ENCODE data around the gene OIP5. TPM values are rescaled to one million over a fixed set of nuclear protein-coding genes. Genes with fewer than 3 reads are reported as not detected.

The OIP5 gene
- total and polyA plus RNA-seq, 2 of the 13 experiments (the other 11 are each of a cell fraction or from before 2014, with no cell fraction given) = 10.7 to 38.0 TPM

GRCh38 chr15:41278319-41278718, 54.1 kb downstream of the OIP5 start:
- peaks cover 41% of the 10 kb centered on the region for H3K4me1 ChIP-seq (ENCODE audit: insufficient read depth, low read length)
- H3K36me3 ChIP-seq (replicated peaks in 1 of 2; ENCODE audit: control insufficient read depth in 1 of 2, insufficient read depth in 2 of 2, low read length in 2 of 2) = peaks cover 3 to 23% of the 10 kb centered on the region in 2 experiments; a peak in 4 of 5 replicates
- H2AFZ ChIP-seq (ENCODE audit: low read length) = no peak overlapping the region
- H3K4me3 ChIP-seq (replicated peaks in 1 of 3; ENCODE audit: insufficient read depth in 1 of 3, low read depth in 2 of 3, low read length in 3 of 3) = no peak overlapping the region
- WGBS (ENCODE audit: low lambda C conversion rate) = 94% methylated on average over 3 of the region's 3 CpGs
- no peak overlapping the region for H3K4me2 ChIP-seq (ENCODE audit: low read depth, low read length)
- intact Hi-C loops (cut with micrococcal nuclease; ENCODE audit: unreplicated experiment) = no loop called here
- peak overlapping the region; percentile 66 for H3K27ac ChIP-seq (ENCODE audit: extremely low read length, insufficient read depth, low read length)
- no peaks in the 10 kb centered on the region for H3K79me2 ChIP-seq (ENCODE audit: insufficient read depth, low read length)
- ChIA-PET POLR2A (no interaction called here), CTCF (ENCODE audit: low intra/inter-chr PET ratio, low total read pairs) (no interaction called here)
- BruUV-seq (replicated peaks) = no TSS peak
- FAIRE-seq (no peak), DNase-seq (ENCODE audit: low spot score) (no peak), ATAC-seq (no peak)
- in situ Hi-C loops (cut with HindIII; ENCODE audit: extremely low pct_ligation_motif_present, low pct_unique_long_range_greater_than_20kb) = no loop called here
- TF ChIP-seq ZBTB14 (CRISPR knock-in tag; IDR thresholded peaks at IDR 0.05) = no peak
- no peaks in the 10 kb centered on the region for H4K20me1 ChIP-seq (ENCODE audit: insufficient read depth, low read length)
- H3K27me3 ChIP-seq (ENCODE audit: control insufficient read depth in 1 of 2, insufficient read depth in 2 of 2, low read length in 2 of 2) = no peaks in the 10 kb centered on the region
- no peak overlapping the region for H3K9ac ChIP-seq (ENCODE audit: insufficient read depth, low read depth, low read length)
- H3K9me3 ChIP-seq (ENCODE audit: low read length) = no peaks in the 10 kb centered on the region

GRCh38 chr15:41276831-41277230, 55.6 kb downstream of the OIP5 start:
- POLR2A ChIA-PET = no interaction called here
- Histone ChIP-seq H3K79me2 (ENCODE audit: insufficient read depth, low read length) (no peaks in the 10 kb centered on the region), H3K36me3 (replicated peaks in 1 of 2; ENCODE audit: control insufficient read depth in 1 of 2, insufficient read depth in 2 of 2, low read length in 2 of 2) (peaks cover 3 to 28% of the 10 kb centered on the region in 2 experiments; a peak in 4 of 5 replicates), H3K9ac (ENCODE audit: insufficient read depth, low read depth, low read length) (no peak overlapping the region), H3K27me3 (ENCODE audit: control insufficient read depth in 1 of 2, insufficient read depth in 2 of 2, low read length in 2 of 2) (no peaks in the 10 kb centered on the region), H3K9me3 (ENCODE audit: low read length) (no peaks in the 10 kb centered on the region), H3K4me1 (ENCODE audit: insufficient read depth, low read length) (peaks cover 35% of the 10 kb centered on the region), H2AFZ (ENCODE audit: low read length) (no peak overlapping the region), H3K27ac (ENCODE audit: extremely low read length, insufficient read depth, low read length) (no peak overlapping the region), H3K4me3 (replicated peaks in 1 of 3; ENCODE audit: insufficient read depth in 1 of 3, low read depth in 2 of 3, low read length in 3 of 3) (no peak overlapping the region), H4K20me1 (ENCODE audit: insufficient read depth, low read length) (no peaks in the 10 kb centered on the region), H3K4me2 (ENCODE audit: low read depth, low read length) (no peak overlapping the region)
- intact Hi-C loops (cut with micrococcal nuclease; ENCODE audit: unreplicated experiment) = no loop called here
- no peak for FAIRE-seq
- ATAC-seq = no peak
- in situ Hi-C loops (cut with HindIII; ENCODE audit: extremely low pct_ligation_motif_present, low pct_unique_long_range_greater_than_20kb) = no loop called here
- DNase-seq (ENCODE audit: low spot score) = no peak
- BruUV-seq (replicated peaks) = no TSS peak
- CTCF ChIA-PET (ENCODE audit: low intra/inter-chr PET ratio, low total read pairs) = no interaction called here
- no peak for TF ChIP-seq E2F1 (CRISPR knock-in tag; IDR thresholded peaks at IDR 0.05)
- no peak for TF ChIP-seq NRL (CRISPR knock-in tag; IDR thresholded peaks at IDR 0.05; ENCODE audit: borderline replicate concordance)
- no peak for TF ChIP-seq EED (CRISPR knock-in tag; IDR thresholded peaks at IDR 0.05)
- no peak for TF ChIP-seq NFE2L2 (IDR thresholded peaks at IDR 0.05; ENCODE audit: low read length)
- no peak for TF ChIP-seq ZNF513 (CRISPR knock-in tag; conservative IDR thresholded peaks at IDR 0.05)
- no peak for TF ChIP-seq ZNF703 (CRISPR knock-in tag; IDR thresholded peaks at IDR 0.05; ENCODE audit: borderline replicate concordance)
- no peak for TF ChIP-seq MTF1 (CRISPR knock-in tag; IDR thresholded peaks at IDR 0.05)
- TF ChIP-seq BHLHE40 (IDR thresholded peaks at IDR 0.05; ENCODE audit: low read length) = no peak
